Posterior vena cava (tissue), 2 donors: ENCODE data around the gene VPS36. TPM values are rescaled to one million over a fixed set of nuclear protein-coding genes. Genes with fewer than 3 reads are reported as not detected.
"Not testable (repeated sequence)": the region's sequence is repeated elsewhere in the genome, so short reads cannot be mapped to it uniquely, and the experiment has no call there.

Source experiments
- DNase-seq: peaks from one replicate; pipeline ENCODE4 v3.0.0-alpha.2; 2020; ENCODE audit warnings: low spot score
- intact Hi-C, 2 donors: fragments of 100-400 bp; cut with DNase I; formaldehyde crosslinking; loops; one replicate each; pipeline versions ENCODE4 v1.14.1 to v1.14.2; 2022 to 2023
- total RNA-seq, 2 donors: library from RNA; stranded (reverse); fragmentation: NEBNext Ultra II Directional; extraction: Animal tissue kit (Norgen Biotek cat#: 25700); gene quantifications; one replicate each; pipeline ENCODE4 v1.2.1, GENCODE V29; 2021
- donor health status: DM: yes; HTN: yes; CAD: no.
- donor health status: DM: yes; HTN: yes; CAD: no.

The VPS36 gene
- total RNA-seq, 2 donors from 2014 or later = 38.2 to 40.7 TPM

GRCh38 chr13:52394586-52394985 is 55.8 kb downstream of the VPS36 start:
- no peak for DNase-seq
- intact Hi-C loops = no loop called here

- DNase-seq = no peak
- intact Hi-C loops = no loop called here
These were observed 56.7 kb downstream of the VPS36 start for GRCh38 chr13:52393572-52394357.

GRCh38 chr13:52387721-52388120 is 62.7 kb downstream of the VPS36 start:
- no peak for DNase-seq

GRCh38 chr13:52385870-52386269 is 64.6 kb downstream of the VPS36 start:
- intact Hi-C loops = no loop called here
- DNase-seq = no peak

More at GRCh38 chr13:52387721-52388120, 62.7 kb downstream of the VPS36 start:
- intact Hi-C loops = no loop called here

- DNase-seq = no peak
- intact Hi-C loops = no loop called here
These were observed 67.1 kb downstream of the VPS36 start for GRCh38 chr13:52383366-52383765.

- no peak for DNase-seq
- intact Hi-C loops = no loop called here
These were observed 72.1 kb downstream of the VPS36 start for GRCh38 chr13:52378312-52378711.

GRCh38 chr13:52377898-52378297 is 72.5 kb downstream of the VPS36 start:
- DNase-seq = no peak
- intact Hi-C loops = no loop called here

GRCh38 chr13:52374873-52375411 is 75.5 kb downstream of the VPS36 start:
- DNase-seq = no peak
- intact Hi-C loops = no loop called here

- intact Hi-C loops = no loop called here
- no peak for DNase-seq
These were observed 76.0 kb downstream of the VPS36 start for GRCh38 chr13:52374389-52374788.

GRCh38 chr13:52373277-52373676 is 77.2 kb downstream of the VPS36 start:
- intact Hi-C loops, DNase-seq: not testable (repeated sequence)

GRCh38 chr13:52371736-52372247 is 78.6 kb downstream of the VPS36 start:
- intact Hi-C loops = no loop called here
- DNase-seq = no peak

- intact Hi-C loops = no loop called here
- no peak for DNase-seq
These were observed 84.1 kb downstream of the VPS36 start for GRCh38 chr13:52366291-52366690.

Other genes with a start within 250 kb of the VPS36 start
- 1 to 10 TPM; 6.3 to 7.9 TPM for gene THSD1, start 44.5 kb downstream of the VPS36 start, total RNA-seq
- gene CKAP2, start 4.8 kb upstream of the VPS36 start, total RNA-seq = 1 to 10 TPM; 5.6 to 6.1 TPM
- 1 to 10 TPM; 5.6 to 7.5 TPM for gene HNRNPA1L2, start 191.8 kb upstream of the VPS36 start, total RNA-seq
- gene SUGT1, start 202.2 kb upstream of the VPS36 start, total RNA-seq = 10 to 100 TPM; 43.2 to 45.8 TPM